HCT116 (cell line): ENCODE data around the gene FBXW4. TPM values are rescaled to one million over a fixed set of nuclear protein-coding genes. Genes with fewer than 3 reads are reported as not detected.

Experiments
- ATAC-seq: fragments of 200-7000 bp; cut with Tn5 transposase; 2 replicates; pipeline ENCODE4 v1.9.1; 2020; ENCODE audit warnings: mild to moderate bottlenecking, moderate library complexity
- BruUV-seq: library from RNA; stranded (reverse); fragments of 400-500 nt; replicated peaks from 2 replicates; lab custom pipeline; 2021; lab: Mats Ljungman, UMichigan
- CTCF ChIA-PET: fragments of 300-600 bp; sonication (Branson Sonifier 250); formaldehyde crosslinking; loops from one replicate; lab custom pipeline; 2021; ENCODE audit warnings: antibody characterized with exemption; lab: Charles Lee
- POLR2A ChIA-PET: fragments of 300-600, 350-600 bp; sonication (Branson Sonifier 250); formaldehyde crosslinking; loops from one replicate; lab custom pipeline; 2021; ENCODE audit warnings: antibody characterized with exemption; lab: Charles Lee
- RAD21 ChIA-PET, 2 experiments: fragments of 300-600 bp; sonication (Branson Sonifier 250); formaldehyde crosslinking; loops; one replicate each; lab custom pipeline; 2023; ENCODE audit warnings: low total read pairs in 2 of 2; ENCODE audit not compliant: uncharacterized antibody in 2 of 2, unreplicated experiment in 2 of 2, low non-redundant PET in 1 of 2; lab: Charles Lee
- DNase-seq: peaks from one replicate; pipeline ENCODE4 v3.0.0-alpha.2; 2010; ENCODE audit warnings: low read depth, low spot score
- H2AFZ ChIP-seq: fragments of 200-600 bp; shearing (Covaris generic), sonication (generic); 2 replicates; pipeline ENCODE4 v1.6.1; 2017; ENCODE audit warnings: low read depth, mixed run types, mixed read lengths, antibody characterized with exemption, low read length; ENCODE audit not compliant: poor library complexity, severe bottlenecking
- H3K27ac ChIP-seq: 2 replicates; pipeline ENCODE4 v1.5.1; 2012; ENCODE audit warnings: low read depth, low read length
- H3K27me3 ChIP-seq: fragments of 200-600 bp; sonication (generic); 2 replicates; pipeline ENCODE4 v1.6.1; 2016; ENCODE audit warnings: mixed run types, low read length, mixed read lengths; ENCODE audit not compliant: insufficient read depth
- H3K36me3 ChIP-seq, 2 experiments: fragments of 200-500 bp in 1 of 2; fragments of 200-600 bp in 1 of 2; sonication (Bioruptor generic) in 1 of 2; sonication (generic) in 1 of 2; 2 replicates each; pipeline versions ENCODE4 v1.5.1 to v1.6.1; 2014 to 2016; ENCODE audit warnings: low read length in 2 of 2, inconsistent platforms in 1 of 2, mixed read lengths in 1 of 2, mixed run types in 1 of 2; ENCODE audit not compliant: insufficient read depth in 2 of 2, control insufficient read depth in 1 of 2
- H3K4me1 ChIP-seq, 2 experiments: fragments of 200-600 bp in 1 of 2; sonication (generic) in 1 of 2; 2 replicates each; pipeline versions ENCODE4 v1.5.1 to v1.6.1; 2012 to 2017; ENCODE audit warnings: low read length in 2 of 2, inconsistent platforms in 1 of 2, mild to moderate bottlenecking in 1 of 2, mixed read lengths in 1 of 2, mixed run types in 1 of 2, moderate library complexity in 1 of 2; ENCODE audit not compliant: insufficient read depth in 2 of 2, control insufficient read depth in 1 of 2
- H3K4me2 ChIP-seq: fragments of 200-600 bp; sonication (generic); 2 replicates; pipeline ENCODE4 v1.6.1; 2017; ENCODE audit warnings: mixed run types, low read length, mixed read lengths
- H3K4me3 ChIP-seq, 2 experiments: fragments of 200-600 bp in 1 of 2; sonication (generic) in 1 of 2; replicated peaks in 1 of 2; 2 replicates each; pipeline ENCODE4 v1.5.1; 2011 to 2016; ENCODE audit warnings: low read length in 2 of 2, control low read depth in 1 of 2, low read depth in 1 of 2, mild to moderate bottlenecking in 1 of 2, mixed read lengths in 1 of 2, mixed run types in 1 of 2
- H3K79me2 ChIP-seq: fragments of 200-600 bp; sonication (generic); 2 replicates; pipeline ENCODE4 v1.6.1; 2017; ENCODE audit warnings: mild to moderate bottlenecking, mixed run types, low read length, moderate library complexity, mixed read lengths; ENCODE audit not compliant: insufficient read depth
- H3K9ac ChIP-seq: fragments of 200-600 bp; sonication (generic); 2 replicates; pipeline ENCODE4 v1.6.1; 2016; ENCODE audit warnings: low read length, mixed read lengths
- H3K9me2 ChIP-seq: fragments of 200-600 bp; sonication (generic), shearing (Covaris generic); 2 replicates; pipeline ENCODE4 v1.6.1; 2017; ENCODE audit warnings: mixed run types, mild to moderate bottlenecking, moderate library complexity; ENCODE audit not compliant: insufficient read depth
- H3K9me3 ChIP-seq, 2 experiments: fragments of 200-500 bp in 1 of 2; fragments of 200-600 bp in 1 of 2; sonication (Bioruptor generic) in 1 of 2; sonication (generic) in 1 of 2; 2 replicates each; pipeline ENCODE4 v1.6.1; 2014 to 2017; ENCODE audit warnings: low read length in 2 of 2, mixed read lengths in 2 of 2, inconsistent platforms in 1 of 2, low read depth in 1 of 2, mild to moderate bottlenecking in 1 of 2, mixed run types in 1 of 2, moderate library complexity in 1 of 2; ENCODE audit not compliant: control insufficient read depth in 1 of 2, insufficient read depth in 1 of 2
- H4K20me1 ChIP-seq: fragments of 200-600 bp; sonication (generic), shearing (Covaris generic); 2 replicates; pipeline ENCODE4 v1.6.1; 2017; ENCODE audit warnings: mixed run types, mild to moderate bottlenecking, moderate library complexity; ENCODE audit not compliant: insufficient read depth
- EZH2 ChIP-seq: fragments of 200-600 bp; sonication (generic); IDR thresholded peaks from 2 replicates; pipeline ENCODE4 v1.6.1; 2017; ENCODE audit warnings: antibody characterized with exemption, mixed run types
- EZH2phosphoT487 ChIP-seq: fragments of 200-600 bp; IDR thresholded peaks from 2 replicates; pipeline ENCODE4 v1.6.1; 2018; ENCODE audit warnings: antibody characterized with exemption, borderline replicate concordance
- JUND ChIP-seq: IDR thresholded peaks from 2 replicates; pipeline ENCODE4 v1.6.1; 2012
- POLR2A ChIP-seq: IDR thresholded peaks from 2 replicates; pipeline ENCODE4 v1.7.0; 2011; ENCODE audit warnings: borderline replicate concordance; ENCODE audit not compliant: insufficient read depth, insufficient read length; ENCODE audit errors: extremely low read depth
- POLR2AphosphoS5 ChIP-seq: IDR thresholded peaks from 2 replicates; pipeline ENCODE4 v1.6.1; 2011; ENCODE audit warnings: mild to moderate bottlenecking, low read depth, low read length, moderate library complexity
- RAD21 ChIP-seq: IDR thresholded peaks from 2 replicates; pipeline ENCODE4 v1.6.1; 2012; ENCODE audit warnings: low read depth, mild to moderate bottlenecking
- REST ChIP-seq: IDR thresholded peaks from 2 replicates; pipeline ENCODE4 v1.6.1; 2012; ENCODE audit warnings: low read depth
- SP1 ChIP-seq: IDR thresholded peaks from 2 replicates; pipeline ENCODE4 v1.6.1; 2012; ENCODE audit warnings: low read depth
- TCF7L2 ChIP-seq: IDR thresholded peaks from 2 replicates; pipeline ENCODE4 v1.7.0; 2011; ENCODE audit warnings: borderline replicate concordance, inconsistent platforms; ENCODE audit not compliant: insufficient read depth, insufficient read length; ENCODE audit errors: extremely low read depth
- ZFX ChIP-seq: fragments of 450-650 bp; IDR thresholded peaks from 2 replicates; pipeline ENCODE4 v1.6.1; 2017
- intact Hi-C: fragments of 100-400 bp; cut with micrococcal nuclease; formaldehyde crosslinking; loops from 2 replicates; pipeline ENCODE4 v1.10.0; 2022
- total RNA-seq: library from RNA; stranded (reverse); gene quantifications from one replicate; pipeline ENCODE4 v1.2.1, GENCODE V29; 2021; ENCODE audit not compliant: unreplicated experiment
- TF ChIP-seq, protein P1 (sequence below): IDR thresholded peaks from 2 replicates; pipeline ENCODE4 v1.6.1; 2012
- TF ChIP-seq, protein P2 (sequence below): IDR thresholded peaks from 2 replicates; pipeline ENCODE4 v1.6.1; 2012

The FBXW4 gene
- total RNA-seq, 1 experiment from 2014 or later, result 35.3 TPM

- no peak overlapping the region for H3K9ac ChIP-seq
- H3K9me3 ChIP-seq, result no peaks in the 10 kb centered on the region
- H3K27ac ChIP-seq, result no peak overlapping the region
- ATAC-seq, result no peak
- H3K9me2 ChIP-seq, result no peaks in the 10 kb centered on the region
- no peak for TF ChIP-seq REST
- no peak for TF ChIP-seq JUND
- no peak for TF ChIP-seq RAD21
- H3K4me2 ChIP-seq, result no peak overlapping the region
- no peak for DNase-seq
- peaks cover 0 to 2% of the 10 kb centered on the region in 2 experiments; a peak in 1 of 4 replicates for H3K36me3 ChIP-seq
- no peaks in the 10 kb centered on the region for H3K4me1 ChIP-seq
- no TSS peak for BruUV-seq
- H3K79me2 ChIP-seq, result no peaks in the 10 kb centered on the region
- CTCF ChIA-PET, result no interaction called here
- H3K27me3 ChIP-seq, result no peaks in the 10 kb centered on the region
- POLR2A ChIA-PET, result interaction anchor here (0.7 kb wide), 1 partner anchor 124 kb away, joined by 3 read pairs; no protein-coding TSS in a partner anchor
- no peak overlapping the region for H2AFZ ChIP-seq
- no peak overlapping the region for H3K4me3 ChIP-seq
- RAD21 ChIA-PET, result no interaction called here
- intact Hi-C loops, result no loop called here
- no peaks in the 10 kb centered on the region for H4K20me1 ChIP-seq
Observed at GRCh38 chr10:101656890-101657289, 38.1 kb downstream of the FBXW4 start.

DNA sequence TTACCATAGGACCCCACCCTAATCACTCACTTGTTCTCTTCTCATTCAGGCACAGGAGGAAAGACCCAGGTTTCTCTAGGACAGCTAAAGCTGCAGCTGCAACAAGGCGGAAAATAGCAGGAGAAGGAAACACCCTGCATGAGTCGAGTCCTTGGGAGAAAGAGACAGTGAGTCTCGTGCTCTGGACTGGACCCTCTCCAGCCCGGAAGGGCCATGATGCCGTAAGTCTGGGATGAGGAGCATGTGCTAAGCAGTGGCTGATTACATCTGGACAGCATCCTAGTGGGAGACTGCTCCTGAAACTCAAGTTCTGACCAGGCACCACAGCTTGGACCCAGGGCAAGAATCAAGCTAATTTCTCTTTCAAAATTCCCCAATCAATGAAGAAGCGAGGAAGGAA is 39.4 kb downstream of the FBXW4 start:
- ChIA-PET RAD21 (no interaction called here), POLR2A (no interaction called here), CTCF (no interaction called here)
- Histone ChIP-seq H3K9ac (no peak overlapping the region), H3K9me2 (no peaks in the 10 kb centered on the region), H3K27ac (no peak overlapping the region), H3K36me3 (peaks cover 0 to 2% of the 10 kb centered on the region in 2 experiments; a peak in 1 of 4 replicates), H3K79me2 (no peaks in the 10 kb centered on the region), H3K4me2 (no peak overlapping the region), H3K27me3 (no peaks in the 10 kb centered on the region), H3K4me3 (no peak overlapping the region), H4K20me1 (no peaks in the 10 kb centered on the region), H3K4me1 (no peaks in the 10 kb centered on the region), H2AFZ (no peak overlapping the region), H3K9me3 (no peaks in the 10 kb centered on the region)
- intact Hi-C loops, result no loop called here
- DNase-seq, result no peak
- no TSS peak for BruUV-seq
- ATAC-seq, result no peak
- no peak for TF ChIP-seq POLR2AphosphoS5
- TF ChIP-seq, protein P1, sequence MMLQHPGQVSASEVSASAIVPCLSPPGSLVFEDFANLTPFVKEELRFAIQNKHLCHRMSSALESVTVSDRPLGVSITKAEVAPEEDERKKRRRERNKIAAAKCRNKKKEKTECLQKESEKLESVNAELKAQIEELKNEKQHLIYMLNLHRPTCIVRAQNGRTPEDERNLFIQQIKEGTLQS, result no peak
- no peak for TF ChIP-seq POLR2A
- TF ChIP-seq EZH2, result no peak
- TF ChIP-seq TCF7L2, result no peak
- TF ChIP-seq, protein P2, sequence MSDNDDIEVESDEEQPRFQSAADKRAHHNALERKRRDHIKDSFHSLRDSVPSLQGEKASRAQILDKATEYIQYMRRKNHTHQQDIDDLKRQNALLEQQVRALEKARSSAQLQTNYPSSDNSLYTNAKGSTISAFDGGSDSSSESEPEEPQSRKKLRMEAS, result no peak
- no peak for TF ChIP-seq SP1
- TF ChIP-seq REST, result no peak
- TF ChIP-seq EZH2phosphoT487, result no peak
- TF ChIP-seq ZFX, result no peak
